ENCODE data around the gene EXOG. TPM values are rescaled to one million over a fixed set of nuclear protein-coding genes. Genes with fewer than 3 reads are reported as not detected.
A peak's percentile ranks its signal among the peaks of the same experiment; 100 is the strongest.

Gene EXOG, protein sequence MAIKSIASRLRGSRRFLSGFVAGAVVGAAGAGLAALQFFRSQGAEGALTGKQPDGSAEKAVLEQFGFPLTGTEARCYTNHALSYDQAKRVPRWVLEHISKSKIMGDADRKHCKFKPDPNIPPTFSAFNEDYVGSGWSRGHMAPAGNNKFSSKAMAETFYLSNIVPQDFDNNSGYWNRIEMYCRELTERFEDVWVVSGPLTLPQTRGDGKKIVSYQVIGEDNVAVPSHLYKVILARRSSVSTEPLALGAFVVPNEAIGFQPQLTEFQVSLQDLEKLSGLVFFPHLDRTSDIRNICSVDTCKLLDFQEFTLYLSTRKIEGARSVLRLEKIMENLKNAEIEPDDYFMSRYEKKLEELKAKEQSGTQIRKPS
- total RNA-seq: 10 to 100 TPM in 1 of 2 donors, 1 to 10 TPM in 1; 6.1 to 12.0 TPM

DNA sequence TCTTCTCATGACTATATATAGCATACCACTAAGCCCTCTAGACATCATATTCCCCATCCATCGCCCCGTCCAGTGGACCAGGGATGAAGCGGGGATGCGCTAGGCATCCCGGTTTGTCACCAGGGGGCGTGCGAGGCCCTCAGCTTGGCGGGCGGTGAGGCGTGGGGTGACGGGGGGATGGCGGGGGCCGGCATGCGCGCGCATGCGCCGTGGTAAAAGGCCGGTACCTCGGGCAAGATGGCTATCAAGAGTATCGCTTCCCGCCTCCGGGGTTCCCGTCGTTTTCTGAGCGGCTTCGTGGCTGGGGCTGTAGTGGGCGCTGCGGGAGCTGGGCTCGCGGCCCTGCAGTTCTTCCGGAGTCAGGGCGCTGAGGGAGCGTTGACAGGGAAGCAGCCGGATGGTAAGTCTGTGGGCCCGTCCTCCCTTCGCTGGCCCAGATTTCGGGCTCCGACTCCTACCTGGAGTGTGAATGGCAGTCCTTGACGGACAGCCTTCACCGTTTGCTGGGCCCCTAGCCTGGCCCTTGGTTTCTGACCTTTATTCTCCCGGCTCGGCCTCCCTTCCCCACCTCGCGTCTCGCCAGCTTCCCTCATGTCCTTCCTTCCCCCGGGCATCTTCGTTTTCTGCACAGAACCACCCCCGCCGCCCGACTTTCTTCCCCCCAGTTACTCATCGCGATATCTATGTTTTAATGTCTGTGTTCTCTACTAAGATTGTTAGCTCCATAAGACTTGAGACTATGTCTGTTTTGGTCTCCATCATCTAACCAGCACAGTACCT lies at the start of gene EXOG:
Gene EXOG, plus strand, starts transcription at position 210 of the 780 bp plus-strand sequence. Its CDS starts 28 bp downstream, at position 238.
- TF ChIP-seq, protein P1, sequence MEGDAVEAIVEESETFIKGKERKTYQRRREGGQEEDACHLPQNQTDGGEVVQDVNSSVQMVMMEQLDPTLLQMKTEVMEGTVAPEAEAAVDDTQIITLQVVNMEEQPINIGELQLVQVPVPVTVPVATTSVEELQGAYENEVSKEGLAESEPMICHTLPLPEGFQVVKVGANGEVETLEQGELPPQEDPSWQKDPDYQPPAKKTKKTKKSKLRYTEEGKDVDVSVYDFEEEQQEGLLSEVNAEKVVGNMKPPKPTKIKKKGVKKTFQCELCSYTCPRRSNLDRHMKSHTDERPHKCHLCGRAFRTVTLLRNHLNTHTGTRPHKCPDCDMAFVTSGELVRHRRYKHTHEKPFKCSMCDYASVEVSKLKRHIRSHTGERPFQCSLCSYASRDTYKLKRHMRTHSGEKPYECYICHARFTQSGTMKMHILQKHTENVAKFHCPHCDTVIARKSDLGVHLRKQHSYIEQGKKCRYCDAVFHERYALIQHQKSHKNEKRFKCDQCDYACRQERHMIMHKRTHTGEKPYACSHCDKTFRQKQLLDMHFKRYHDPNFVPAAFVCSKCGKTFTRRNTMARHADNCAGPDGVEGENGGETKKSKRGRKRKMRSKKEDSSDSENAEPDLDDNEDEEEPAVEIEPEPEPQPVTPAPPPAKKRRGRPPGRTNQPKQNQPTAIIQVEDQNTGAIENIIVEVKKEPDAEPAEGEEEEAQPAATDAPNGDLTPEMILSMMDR (IDR thresholded peaks at IDR 0.05): peak; percentile 75
- DNase-seq: peak; percentile 97
- Histone ChIP-seq H3K4me3 (peak within 1 kb of the TSS; percentile 58), H3K4me1 (no peaks in the 10 kb centered on the region), H3K27ac (peak within 1 kb of the TSS; percentile 35), H3K9ac (ENCODE audit: low read depth in 2 of 2, low read length in 2 of 2) (peak within 1 kb of the TSS; percentile 30 to 70), H3K9me3 (no peaks in the 10 kb centered on the region), H3K36me3 (no peaks in the 10 kb centered on the region), H3K27me3 (no peaks in the 10 kb centered on the region)
- intact Hi-C loops (cut with DNase I): no loop called here

GRCh38 chr3:38446812-38447211 lies 49.3 kb upstream of the EXOG start:
- no peaks in the 10 kb centered on the region for H3K9me3 ChIP-seq
- TF ChIP-seq, protein P1 (IDR thresholded peaks at IDR 0.05): no peak
- no peaks in the 10 kb centered on the region for H3K4me1 ChIP-seq
- DNase-seq: no peak
- no peaks in the 10 kb centered on the region for H3K36me3 ChIP-seq
- intact Hi-C loops (cut with DNase I): no loop called here
- no peak overlapping the region for H3K27ac ChIP-seq
- no peaks in the 10 kb centered on the region for H3K27me3 ChIP-seq
- H3K4me3 ChIP-seq: no peak overlapping the region
- no peak overlapping the region for H3K9ac ChIP-seq (ENCODE audit: low read depth in 2 of 2, low read length in 2 of 2)

DNA sequence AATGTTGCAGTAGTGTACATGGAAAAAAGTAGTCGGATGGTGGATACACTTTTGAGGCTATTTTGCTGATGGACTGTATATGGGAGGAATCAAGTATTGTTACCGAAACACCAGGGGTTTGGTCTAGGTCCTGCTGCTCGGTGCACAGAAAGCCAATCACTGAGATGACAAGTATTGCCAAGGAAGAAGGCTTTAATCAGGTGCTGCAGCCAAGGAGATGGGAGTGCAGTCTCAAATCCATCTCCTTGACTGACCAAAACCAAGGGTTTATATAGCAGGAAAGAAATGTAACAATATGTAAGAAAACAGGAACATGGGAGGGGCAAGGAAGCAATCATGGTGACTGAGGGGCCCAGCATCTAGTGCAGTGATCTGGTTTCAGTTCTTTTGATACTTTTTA lies 45.3 kb upstream of the EXOG start:
- peaks cover 2% of the 10 kb centered on the region for H3K4me1 ChIP-seq
- DNase-seq: no peak
- H3K9ac ChIP-seq (ENCODE audit: low read depth in 2 of 2, low read length in 2 of 2): no peak overlapping the region
- H3K4me3 ChIP-seq: no peak overlapping the region
- no peaks in the 10 kb centered on the region for H3K9me3 ChIP-seq
- no peaks in the 10 kb centered on the region for H3K36me3 ChIP-seq
- TF ChIP-seq, protein P1 (IDR thresholded peaks at IDR 0.05): no peak
- intact Hi-C loops (cut with DNase I): no loop called here
- no peak overlapping the region for H3K27ac ChIP-seq
- no peaks in the 10 kb centered on the region for H3K27me3 ChIP-seq

- intact Hi-C loops (cut with DNase I): no loop called here
- H3K27me3 ChIP-seq: no peaks in the 10 kb centered on the region
- H3K36me3 ChIP-seq: no peaks in the 10 kb centered on the region
- H3K4me3 ChIP-seq: peak within 1 kb of the TSS; percentile 72
- H3K27ac ChIP-seq: peak within 1 kb of the TSS; percentile 86
- DNase-seq: peak; percentile 92
- H3K9ac ChIP-seq (ENCODE audit: low read depth in 2 of 2, low read length in 2 of 2): peak within 1 kb of the TSS; percentile 76 to 80
- TF ChIP-seq, protein P1 (IDR thresholded peaks at IDR 0.05): no peak
- H3K4me1 ChIP-seq: peaks cover 10% of the 10 kb centered on the region
- H3K9me3 ChIP-seq: no peaks in the 10 kb centered on the region
Observed at GRCh38 chr3:38453075-38453912, 42.8 kb upstream of the EXOG start, which contains the start of gene ACVR2B. Gene ACVR2B (plus strand): TSS chr3:38453890. CDS start chr3:38454323, 433 bp downstream.

DNA sequence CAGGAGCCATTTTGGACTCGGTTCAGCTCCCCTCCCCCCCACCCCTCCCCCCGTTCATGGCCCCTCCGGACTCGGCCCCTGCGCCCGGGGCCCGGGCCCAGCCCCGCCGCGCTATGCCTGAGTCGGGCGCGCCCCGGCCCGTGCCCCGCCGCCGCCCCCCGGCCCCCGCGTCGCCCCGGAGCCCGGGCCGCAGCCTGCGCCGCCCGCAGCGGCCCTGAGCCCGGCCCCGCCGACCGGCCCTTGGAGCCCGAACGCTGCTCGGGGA lies 42.3 kb upstream of the EXOG start:
- intact Hi-C loops (cut with DNase I): no loop called here
- TF ChIP-seq, protein P1 (IDR thresholded peaks at IDR 0.05): no peak
- peak overlapping the region in 1 of 2 donors; percentile 80 for H3K9ac ChIP-seq (ENCODE audit: low read depth in 2 of 2, low read length in 2 of 2)
- no peaks in the 10 kb centered on the region for H3K9me3 ChIP-seq
- H3K4me1 ChIP-seq: peaks cover 10% of the 10 kb centered on the region
- peak overlapping the region; percentile 86 for H3K27ac ChIP-seq
- H3K4me3 ChIP-seq: peak overlapping the region; percentile 72
- no peaks in the 10 kb centered on the region for H3K36me3 ChIP-seq
- no peak for DNase-seq
- no peaks in the 10 kb centered on the region for H3K27me3 ChIP-seq
